NCI-H2227 (cell line): ENCODE results near the gene MSMB.
A peak's percentile ranks its signal among the peaks of the same experiment; 100 is the strongest.

ENCODE experiments used
- DNase-seq: peaks from one replicate; lab custom pipeline; 2025; ENCODE audit not compliant: unreplicated experiment; lab: John Stamatoyannopoulos, UW

Gene MSMB

GRCh38 chr10:46035923-46036849, 9.9 kb downstream of the MSMB start:
- no peak for DNase-seq

GRCh38 chr10:46033602-46034011, 12.5 kb downstream of the MSMB start:
- no peak for DNase-seq

GRCh38 chr10:46031648-46032532, 14.2 kb downstream of the MSMB start:
- DNase-seq = no peak

GRCh38 chr10:46030091-46030937, 15.8 kb downstream of the MSMB start, which contains the start of gene NCOA4:
Gene NCOA4 (minus strand): TSS chr10:46030623. CDS start chr10:46016680, 13,943 bp downstream.
- peak; percentile 95 for DNase-seq

GRCh38 chr10:46029461-46030030, 16.5 kb downstream of the MSMB start:
- no peak for DNase-seq

GRCh38 chr10:46028584-46029460, 17.2 kb downstream of the MSMB start:
- DNase-seq = peak; percentile 43

- DNase-seq = no peak
Observed at GRCh38 chr10:46026106-46026505, 20.0 kb downstream of the MSMB start.

GRCh38 chr10:46025406-46025805, 20.7 kb downstream of the MSMB start:
- no peak for DNase-seq

- DNase-seq = no peak
Observed at GRCh38 chr10:46024948-46025347, 21.1 kb downstream of the MSMB start.

- peak; percentile 73 for DNase-seq
Observed at GRCh38 chr10:46022978-46023702, 22.9 kb downstream of the MSMB start.

GRCh38 chr10:46020344-46020657, 25.8 kb downstream of the MSMB start:
- DNase-seq = no peak

- no peak for DNase-seq
Observed at GRCh38 chr10:46019569-46020343, 26.3 kb downstream of the MSMB start.

GRCh38 chr10:46019177-46019528, 26.9 kb downstream of the MSMB start:
- DNase-seq = no peak

- no peak for DNase-seq
Observed at GRCh38 chr10:46018453-46019176, 27.5 kb downstream of the MSMB start.

- DNase-seq = no peak
Observed at GRCh38 chr10:46017733-46018132, 28.3 kb downstream of the MSMB start.

- DNase-seq = no peak
Observed at GRCh38 chr10:46016811-46017210, 29.3 kb downstream of the MSMB start.

- DNase-seq = no peak
Observed at GRCh38 chr10:46016190-46016589, 29.9 kb downstream of the MSMB start.
